K562 (cell line): Measurements from ENCODE around the gene PITRM1. TPM values are rescaled to one million over a fixed set of nuclear protein-coding genes. Genes with fewer than 3 reads are reported as not detected.

Experiments
- ATAC-seq: fragments of 200-7000 bp; cut with Tn5 transposase; 3 replicates; pipeline ENCODE4 v1.9.1; 2020; ENCODE audit warnings: moderate library complexity
- BruUV-seq: library from RNA; stranded (reverse); fragments of 400-500 nt; replicated peaks from 2 replicates; lab custom pipeline; 2021; lab: Mats Ljungman, UMichigan
- CTCF ChIA-PET: fragments of 300-600 bp; formaldehyde crosslinking; extraction: SDS; loops from one replicate; lab custom pipeline; 2021; ENCODE audit warnings: low intra/inter-chr PET ratio; lab: Yijun Ruan, JAX
- POLR2A ChIA-PET: fragments of 300-600, 350-650 bp; sonication (Branson Sonifier 250); formaldehyde crosslinking; extraction: SDS; loops from one replicate; lab custom pipeline; 2021; ENCODE audit warnings: antibody characterized with exemption, inconsistent platforms; lab: Yijun Ruan, JAX
- DNase-seq, 4 experiments: peaks; one replicate each; pipeline versions ENCODE4 v3.0.0 to v3.0.0-alpha.2; 2011 to 2018; ENCODE audit warnings: low spot score in 3 of 4, mixed read lengths in 3 of 4; ENCODE audit errors: extremely low read depth in 1 of 4
- FAIRE-seq: peaks from 2 replicates; lab custom pipeline; 2011; peaks lifted over from hg19 to GRCh38; lab: Jason Lieb, UNC
- H2AFZ ChIP-seq: 2 replicates; pipeline ENCODE4 v1.6.0; 2011; ENCODE audit warnings: low read depth, low read length, control low read depth, inconsistent platforms
- H3K27ac ChIP-seq: fragments of 200-600 bp; 3 replicates; pipeline ENCODE4 v1.8.0; 2011; ENCODE audit warnings: low read depth, mild to moderate bottlenecking, control low read depth, inconsistent platforms, low read length, moderate library complexity, mixed read lengths; ENCODE audit errors: extremely low read depth
- H3K27me3 ChIP-seq, 2 experiments: fragments of 300-600 bp in 1 of 2; 2 replicates in 1 of 2; 3 replicates in 1 of 2; pipeline versions ENCODE4 v1.6.0 to v1.8.0; 2011; ENCODE audit warnings: inconsistent platforms in 2 of 2, low read length in 2 of 2, mild to moderate bottlenecking in 1 of 2, mixed read lengths in 1 of 2, moderate library complexity in 1 of 2; ENCODE audit not compliant: control insufficient read depth in 2 of 2, insufficient read depth in 2 of 2
- H3K36me3 ChIP-seq: fragments of 300-600 bp; 3 replicates; pipeline ENCODE4 v1.8.0; 2011; ENCODE audit warnings: mild to moderate bottlenecking, low read length, inconsistent platforms; ENCODE audit not compliant: control insufficient read depth, insufficient read depth
- H3K4me1 ChIP-seq, 2 experiments: fragments of 200-600 bp in 1 of 2; replicated peaks in 1 of 2; 2 replicates in 1 of 2; 3 replicates in 1 of 2; pipeline versions ENCODE4 v1.5.1 to v1.8.0; 2011; ENCODE audit warnings: inconsistent platforms in 2 of 2, low read length in 2 of 2, mild to moderate bottlenecking in 1 of 2, mixed read lengths in 1 of 2, moderate library complexity in 1 of 2; ENCODE audit not compliant: control insufficient read depth in 2 of 2, insufficient read depth in 2 of 2
- H3K4me2 ChIP-seq: 2 replicates; pipeline ENCODE4 v1.6.1; 2011; ENCODE audit warnings: low read length, control low read depth, inconsistent platforms, mixed read lengths; ENCODE audit not compliant: insufficient read depth
- H3K4me3 ChIP-seq: fragments of 200-600 bp; sonication (generic), shearing (Covaris generic); 2 replicates; pipeline ENCODE4 v1.5.1; 2016; ENCODE audit warnings: control low read depth, inconsistent platforms
- H3K79me2 ChIP-seq: fragments of 200-600 bp; 3 replicates; pipeline ENCODE4 v1.8.0; 2011; ENCODE audit warnings: low read length, inconsistent platforms; ENCODE audit not compliant: control insufficient read depth, insufficient read depth
- H3K9ac ChIP-seq, 2 experiments: 2 replicates each; pipeline versions ENCODE4 v1.6.0 to v1.6.1; 2011; ENCODE audit warnings: low read depth in 2 of 2, low read length in 2 of 2, control low read depth in 1 of 2, inconsistent platforms in 1 of 2, mild to moderate bottlenecking in 1 of 2, mixed read lengths in 1 of 2; ENCODE audit not compliant: insufficient read depth in 1 of 2
- H3K9me1 ChIP-seq: one replicate; pipeline ENCODE4 v1.6.0; 2011; ENCODE audit warnings: inconsistent platforms, mild to moderate bottlenecking, low read length, moderate library complexity; ENCODE audit not compliant: control insufficient read depth, insufficient read depth
- H3K9me3 ChIP-seq: replicated peaks from 2 replicates; pipeline ENCODE4 v1.5.1; 2011; ENCODE audit warnings: low read depth, low read length, inconsistent platforms; ENCODE audit not compliant: control insufficient read depth, insufficient read depth
- H4K20me1 ChIP-seq: replicated peaks from 2 replicates; pipeline ENCODE4 v1.6.1; 2011; ENCODE audit warnings: low read length, inconsistent platforms, mixed read lengths; ENCODE audit not compliant: control insufficient read depth, insufficient read depth
- CBFA2T3 ChIP-seq: fragments of 450-650 bp; IDR thresholded peaks from 2 replicates; pipeline ENCODE4 v1.6.1; 2017
- CREB3 ChIP-seq: fragments of 450-650 bp; conservative IDR thresholded peaks from 2 replicates; pipeline ENCODE4 v1.6.1; 2016; ENCODE audit warnings: missing genetic modification characterization, low read depth, mild to moderate bottlenecking, missing compliant biosample characterization, moderate library complexity
- HIVEP1 ChIP-seq: fragments of 250-450 bp; sonication (Bioruptor Pico); IDR thresholded peaks from 2 replicates; pipeline ENCODE4 v1.4.0; 2020; ENCODE audit warnings: mild to moderate bottlenecking
- MAFG ChIP-seq: fragments of 450-650 bp; conservative IDR thresholded peaks from 2 replicates; pipeline ENCODE4 v1.6.1; 2016; ENCODE audit warnings: missing genetic modification characterization, missing compliant biosample characterization
- TBL1XR1 ChIP-seq, 2 experiments: IDR thresholded peaks; 2 replicates each; pipeline ENCODE4 v1.6.1; 2012; ENCODE audit warnings: improper control_type of control experiment in 2 of 2, low read length in 2 of 2, mild to moderate bottlenecking in 1 of 2
- ZNF436 ChIP-seq: fragments of 250-450, 450-650 bp; sonication (Bioruptor Pico); formaldehyde crosslinking; IDR thresholded peaks from 2 replicates; pipeline ENCODE4 v1.7.0; 2020; ENCODE audit warnings: mild to moderate bottlenecking
- WGBS: fragments of 100-300 bp; shearing (Covaris generic); methylation state at CpG from one replicate; pipeline ENCODE4 v1.1.6; 2016; ENCODE audit warnings: low coverage, mixed read lengths; ENCODE audit not compliant: insufficient coverage; ENCODE audit errors: missing lambda C conversion rate; 5-methylcytosine and 5-hydroxymethylcytosine counted together
- in situ Hi-C: fragments of 300-500 bp; cut with MboI; formaldehyde crosslinking; loops from 4 replicates; pipeline ENCODE4 v1.15.0; 2018; ENCODE audit warnings: inconsistent platforms, mixed read lengths
- intact Hi-C: fragments of 100-400 bp; cut with micrococcal nuclease; formaldehyde crosslinking; loops from 2 replicates; pipeline ENCODE4 v1.14.2; 2022
- polyA plus RNA-seq, 8 experiments: library from polyadenylated mRNA; depleted of rRNA in 4 of 8; stranded (reverse) in 5 of 8; unstranded in 3 of 8; fragments of >200 nt; fragmentation: Nextera tagmentation in 2 of 8; fragmentation: Illumina TruSeq in 1 of 8; extraction: Ambion mirVana in 2 of 8; extraction: Trizol in 1 of 8; gene quantifications; 2 replicates each; pipeline versions ENCODE4 v1.2.1 to v1.2.3, GENCODE V29; 2011 to 2014; ENCODE audit warnings: inconsistent platforms in 1 of 8, missing spikeins in 1 of 8
- total RNA-seq, 7 experiments: library from RNA; depleted of rRNA in 6 of 7; stranded (reverse); fragments of >200 nt in 6 of 7; fragmentation: Illumina TruSeq in 2 of 7; extraction: Trizol in 2 of 7; gene quantifications; 2 replicates each; pipeline versions ENCODE4 v1.2.1 to v1.2.3, GENCODE V29; 2011 to 2021; ENCODE audit warnings: low replicate concordance in 1 of 7

PITRM1 gene
- total and polyA plus RNA-seq, 9 of the 15 experiments (the other 6 are each of a cell fraction or from before 2014, with no cell fraction given), result 21.1 to 70.4 (median 39.7) TPM

- FAIRE-seq (no peak), DNase-seq (no peak), ATAC-seq (no peak)
- no peak for TF ChIP-seq CBFA2T3
- TF ChIP-seq HIVEP1 (CRISPR knock-in tag), result no peak
- TF ChIP-seq MAFG (tag), result no peak
- no peak for TF ChIP-seq CREB3
- no peak for TF ChIP-seq ZNF436 (CRISPR knock-in tag)
- no peak for TF ChIP-seq TBL1XR1 (IDR thresholded peaks at IDR 0.05; ENCODE audit: low read length in 2 of 2)
- ChIA-PET CTCF (no interaction called here), POLR2A (interaction anchor here (0.6 to 1.7 kb wide), 3 partner anchors 9 to 329 kb away, joined by 3 to 5 read pairs (median 3); no protein-coding TSS in a partner anchor)
- in situ Hi-C loops (no loop called here), intact Hi-C loops (no loop called here)
- Histone ChIP-seq H3K9me3 (no peaks in the 10 kb centered on the region), H3K4me1 (peaks cover 0 to 5% of the 10 kb centered on the region in 2 experiments; a peak in 2 of 5 replicates), H4K20me1 (no peaks in the 10 kb centered on the region), H2AFZ (no peak overlapping the region), H3K4me3 (no peak overlapping the region), H3K9ac (no peak overlapping the region), H3K27ac (no peak overlapping the region), H3K4me2 (no peak overlapping the region), H3K79me2 (no peaks in the 10 kb centered on the region), H3K36me3 (peaks cover 92% of the 10 kb centered on the region; the same call in 2 of the 3 replicates), H3K27me3 (no peaks in the 10 kb centered on the region), H3K9me1 (no peaks in the 10 kb centered on the region)
- no TSS peak for BruUV-seq
- WGBS, result 89% methylated on average over 16 of the region's 20 CpGs
Measured at GRCh38 chr10:3116508-3117100, 56.0 kb downstream of the PITRM1 start.
